Measurements from ENCODE around the gene BCAS4.

Gene BCAS4

GRCh38 chr20:50821994-50822393 lies 27.1 kb downstream of the BCAS4 start:
- TF ChIP-seq, protein P1, sequence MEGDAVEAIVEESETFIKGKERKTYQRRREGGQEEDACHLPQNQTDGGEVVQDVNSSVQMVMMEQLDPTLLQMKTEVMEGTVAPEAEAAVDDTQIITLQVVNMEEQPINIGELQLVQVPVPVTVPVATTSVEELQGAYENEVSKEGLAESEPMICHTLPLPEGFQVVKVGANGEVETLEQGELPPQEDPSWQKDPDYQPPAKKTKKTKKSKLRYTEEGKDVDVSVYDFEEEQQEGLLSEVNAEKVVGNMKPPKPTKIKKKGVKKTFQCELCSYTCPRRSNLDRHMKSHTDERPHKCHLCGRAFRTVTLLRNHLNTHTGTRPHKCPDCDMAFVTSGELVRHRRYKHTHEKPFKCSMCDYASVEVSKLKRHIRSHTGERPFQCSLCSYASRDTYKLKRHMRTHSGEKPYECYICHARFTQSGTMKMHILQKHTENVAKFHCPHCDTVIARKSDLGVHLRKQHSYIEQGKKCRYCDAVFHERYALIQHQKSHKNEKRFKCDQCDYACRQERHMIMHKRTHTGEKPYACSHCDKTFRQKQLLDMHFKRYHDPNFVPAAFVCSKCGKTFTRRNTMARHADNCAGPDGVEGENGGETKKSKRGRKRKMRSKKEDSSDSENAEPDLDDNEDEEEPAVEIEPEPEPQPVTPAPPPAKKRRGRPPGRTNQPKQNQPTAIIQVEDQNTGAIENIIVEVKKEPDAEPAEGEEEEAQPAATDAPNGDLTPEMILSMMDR (IDR thresholded peaks at IDR 0.05; ENCODE audit: borderline replicate concordance, extremely low read depth, low read length, poor library complexity, severe bottlenecking) = no peak
- TF ChIP-seq EZH2 (IDR thresholded peaks at IDR 0.05; ENCODE audit: borderline replicate concordance, low read depth, low read length, severe bottlenecking) = no peak
- no peak for DNase-seq
- H3K4me3 ChIP-seq (ENCODE audit: low read depth in 1 of 2, low read length in 2 of 2) = no peak overlapping the region
- no peak overlapping the region for H3K4me2 ChIP-seq (ENCODE audit: insufficient read depth, low read length)
- no peaks in the 10 kb centered on the region for H3K79me2 ChIP-seq (ENCODE audit: insufficient read depth, low read length)
- H3K36me3 ChIP-seq (ENCODE audit: insufficient read depth, low read length) = no peaks in the 10 kb centered on the region
- no peaks in the 10 kb centered on the region for H3K9me3 ChIP-seq (ENCODE audit: insufficient read depth, low read length, severe bottlenecking)
- ATAC-seq (ENCODE audit: insufficient read depth, low read depth) = no peak
- H2AFZ ChIP-seq (ENCODE audit: low read depth, low read length) = no peak overlapping the region
- H3K27ac ChIP-seq (ENCODE audit: low read length) = no peak overlapping the region
- no peaks in the 10 kb centered on the region; the same call in 1 of the 2 replicates for H4K20me1 ChIP-seq (ENCODE audit: insufficient read depth, low read length)
- H3K27me3 ChIP-seq (ENCODE audit: insufficient read depth, low read length, poor library complexity) = peaks cover 3% of the 10 kb centered on the region
- H3K9ac ChIP-seq (ENCODE audit: low read depth, low read length) = no peak overlapping the region
- no peaks in the 10 kb centered on the region for H3K4me1 ChIP-seq (ENCODE audit: insufficient read depth, low read length)

- ATAC-seq (ENCODE audit: insufficient read depth, low read depth) = no peak
- no peaks in the 10 kb centered on the region for H3K36me3 ChIP-seq (ENCODE audit: insufficient read depth, low read length)
Measured at GRCh38 chr20:50823319-50823718, 28.5 kb downstream of the BCAS4 start.

DNA sequence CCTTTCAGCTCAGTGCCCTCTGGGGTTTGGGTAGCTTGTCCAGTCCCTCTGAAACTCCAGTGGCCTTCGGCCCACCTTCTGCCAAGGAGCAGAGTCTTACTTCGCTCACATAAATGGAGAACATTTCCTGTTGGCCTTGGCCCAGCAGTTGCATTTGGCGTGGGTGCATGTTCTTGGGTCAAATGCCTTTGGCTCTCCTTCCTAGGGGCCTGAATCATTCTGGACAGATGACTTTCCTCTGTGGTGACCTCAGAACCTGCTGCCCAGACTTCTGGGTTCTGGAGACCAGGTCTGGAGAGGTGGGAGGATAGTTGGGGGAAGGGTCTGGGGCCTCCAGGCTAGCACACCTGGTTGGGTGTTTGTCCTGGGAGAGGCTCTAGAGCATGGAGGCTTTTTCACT lies 29.3 kb downstream of the BCAS4 start:
- Histone ChIP-seq H3K36me3 (ENCODE audit: insufficient read depth, low read length) (no peaks in the 10 kb centered on the region), H3K4me3 (ENCODE audit: low read depth in 1 of 2, low read length in 2 of 2) (no peak overlapping the region), H3K4me1 (ENCODE audit: insufficient read depth, low read length) (no peaks in the 10 kb centered on the region), H4K20me1 (ENCODE audit: insufficient read depth, low read length) (no peaks in the 10 kb centered on the region; the same call in 1 of the 2 replicates), H3K79me2 (ENCODE audit: insufficient read depth, low read length) (no peaks in the 10 kb centered on the region), H2AFZ (ENCODE audit: low read depth, low read length) (no peak overlapping the region), H3K27me3 (ENCODE audit: insufficient read depth, low read length, poor library complexity) (peaks cover 3% of the 10 kb centered on the region), H3K4me2 (ENCODE audit: insufficient read depth, low read length) (no peak overlapping the region), H3K9ac (ENCODE audit: low read depth, low read length) (no peak overlapping the region), H3K9me3 (ENCODE audit: insufficient read depth, low read length, severe bottlenecking) (no peaks in the 10 kb centered on the region), H3K27ac (ENCODE audit: low read length) (no peak overlapping the region)
- TF ChIP-seq, protein P1 (IDR thresholded peaks at IDR 0.05; ENCODE audit: borderline replicate concordance, extremely low read depth, low read length, poor library complexity, severe bottlenecking) = no peak
- no peak for TF ChIP-seq EZH2 (IDR thresholded peaks at IDR 0.05; ENCODE audit: borderline replicate concordance, low read depth, low read length, severe bottlenecking)
- ATAC-seq (ENCODE audit: insufficient read depth, low read depth) = no peak
- DNase-seq = no peak

More at GRCh38 chr20:50823319-50823718, 28.5 kb downstream of the BCAS4 start:
- no peaks in the 10 kb centered on the region for H3K4me1 ChIP-seq (ENCODE audit: insufficient read depth, low read length)
- no peak overlapping the region for H3K4me3 ChIP-seq (ENCODE audit: low read depth in 1 of 2, low read length in 2 of 2)
- no peaks in the 10 kb centered on the region for H3K9me3 ChIP-seq (ENCODE audit: insufficient read depth, low read length, severe bottlenecking)
- H4K20me1 ChIP-seq (ENCODE audit: insufficient read depth, low read length) = no peaks in the 10 kb centered on the region; the same call in 1 of the 2 replicates
- TF ChIP-seq EZH2 (IDR thresholded peaks at IDR 0.05; ENCODE audit: borderline replicate concordance, low read depth, low read length, severe bottlenecking) = no peak
- TF ChIP-seq, protein P1 (IDR thresholded peaks at IDR 0.05; ENCODE audit: borderline replicate concordance, extremely low read depth, low read length, poor library complexity, severe bottlenecking) = no peak
- no peak overlapping the region for H2AFZ ChIP-seq (ENCODE audit: low read depth, low read length)
- H3K27ac ChIP-seq (ENCODE audit: low read length) = no peak overlapping the region
- no peak overlapping the region for H3K9ac ChIP-seq (ENCODE audit: low read depth, low read length)
- DNase-seq = no peak
- H3K27me3 ChIP-seq (ENCODE audit: insufficient read depth, low read length, poor library complexity) = peaks cover 3% of the 10 kb centered on the region
- no peak overlapping the region for H3K4me2 ChIP-seq (ENCODE audit: insufficient read depth, low read length)
- H3K79me2 ChIP-seq (ENCODE audit: insufficient read depth, low read length) = no peaks in the 10 kb centered on the region

GRCh38 chr20:50826121-50826520 lies 31.3 kb downstream of the BCAS4 start:
- Histone ChIP-seq H2AFZ (ENCODE audit: low read depth, low read length) (no peak overlapping the region), H4K20me1 (ENCODE audit: insufficient read depth, low read length) (no peaks in the 10 kb centered on the region), H3K79me2 (ENCODE audit: insufficient read depth, low read length) (no peaks in the 10 kb centered on the region), H3K27ac (ENCODE audit: low read length) (no peak overlapping the region), H3K4me1 (ENCODE audit: insufficient read depth, low read length) (no peaks in the 10 kb centered on the region), H3K27me3 (ENCODE audit: insufficient read depth, low read length, poor library complexity) (peaks cover 6% of the 10 kb centered on the region), H3K4me3 (ENCODE audit: low read depth in 1 of 2, low read length in 2 of 2) (no peak overlapping the region), H3K9me3 (ENCODE audit: insufficient read depth, low read length, severe bottlenecking) (no peaks in the 10 kb centered on the region), H3K4me2 (ENCODE audit: insufficient read depth, low read length) (no peak overlapping the region), H3K9ac (ENCODE audit: low read depth, low read length) (no peak overlapping the region), H3K36me3 (ENCODE audit: insufficient read depth, low read length) (no peaks in the 10 kb centered on the region)
- TF ChIP-seq EZH2 (IDR thresholded peaks at IDR 0.05; ENCODE audit: borderline replicate concordance, low read depth, low read length, severe bottlenecking) = no peak
- TF ChIP-seq, protein P1 (IDR thresholded peaks at IDR 0.05; ENCODE audit: borderline replicate concordance, extremely low read depth, low read length, poor library complexity, severe bottlenecking) = no peak
- ATAC-seq (ENCODE audit: insufficient read depth, low read depth) (no peak), DNase-seq (no peak)

All from DND-41 (cell line).